Right kidney (tissue), 1 donor: ENCODE data around the gene PKHD1.
"Not testable (repeated sequence)": the region's sequence is repeated elsewhere in the genome, so short reads cannot be mapped to it uniquely, and the experiment has no call there.

Source experiments
- DNase-seq: peaks from one replicate; pipeline ENCODE4 v3.0.0-alpha.2; 2016

The PKHD1 gene

DNA sequence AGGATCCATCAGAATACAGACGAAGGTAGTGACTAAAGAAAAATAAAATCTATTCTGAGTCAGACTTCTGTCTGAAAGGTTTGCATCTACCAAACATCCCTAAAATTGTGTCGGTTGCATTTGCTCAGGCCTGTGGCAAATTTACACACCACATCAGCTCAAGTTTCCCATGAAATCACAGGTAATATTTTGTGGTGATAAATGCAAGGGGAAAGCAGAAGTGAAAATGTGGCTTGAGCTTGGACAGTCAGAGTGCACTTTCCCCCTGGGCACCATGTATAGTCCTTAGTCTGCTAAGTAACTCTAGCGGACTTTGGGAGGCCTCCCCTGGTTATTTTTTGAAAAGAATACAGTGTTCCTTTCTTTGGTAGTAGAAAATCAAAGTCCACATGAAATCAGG is 159.1 kb downstream of the PKHD1 start:
- DNase-seq: no peak

- DNase-seq: no peak
Measured at GRCh38 chr6:51927450-51927849, 160.0 kb downstream of the PKHD1 start.

DNA sequence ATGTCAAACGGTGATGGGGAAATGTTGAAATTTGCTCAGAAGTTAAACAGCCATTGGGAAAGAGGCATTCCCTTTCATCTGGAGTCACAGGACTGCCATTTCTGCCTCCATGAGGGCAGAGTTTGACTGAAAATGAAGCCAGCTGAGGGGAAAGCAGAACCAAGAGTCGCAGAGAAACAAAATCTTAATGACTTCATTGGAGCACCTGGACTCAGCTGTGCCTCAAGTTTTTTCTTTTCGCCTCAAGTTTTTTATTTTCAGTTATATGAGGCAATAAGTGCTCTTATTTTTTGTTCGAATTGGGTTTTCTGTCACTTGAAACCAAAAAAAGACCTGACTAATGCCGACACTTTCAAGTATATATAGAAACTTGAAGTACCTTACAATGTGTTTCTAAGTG is 161.3 kb downstream of the PKHD1 start:
- no peak for DNase-seq

GRCh38 chr6:51922479-51922878 is 164.9 kb downstream of the PKHD1 start:
- not testable (repeated sequence) for DNase-seq

GRCh38 chr6:51918347-51918746 is 169.1 kb downstream of the PKHD1 start:
- DNase-seq: not testable (repeated sequence)

- no peak for DNase-seq
Measured at GRCh38 chr6:51915098-51915497, 172.3 kb downstream of the PKHD1 start.

DNA sequence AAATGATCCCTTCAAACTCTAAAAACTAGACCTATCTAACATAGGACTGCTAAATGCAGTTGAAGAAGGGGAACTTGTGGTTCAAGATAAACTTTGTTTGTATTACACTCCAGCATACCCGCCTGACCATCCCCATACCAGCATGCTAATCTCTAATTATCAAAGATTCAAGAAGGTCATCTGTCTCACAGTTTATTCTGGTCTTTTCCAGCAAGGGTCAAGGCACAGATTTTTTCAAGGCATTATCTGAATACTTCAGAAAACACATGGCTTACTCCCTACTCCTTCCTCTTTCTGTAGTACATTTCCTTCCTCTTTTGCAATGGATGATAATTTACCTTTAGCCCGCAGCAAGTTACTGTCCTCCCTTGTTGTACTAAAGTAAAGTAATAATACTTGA is 174.1 kb downstream of the PKHD1 start:
- DNase-seq: no peak

- DNase-seq: no peak
Measured at GRCh38 chr6:51910851-51911250, 176.6 kb downstream of the PKHD1 start.

- DNase-seq: no peak
Measured at GRCh38 chr6:51908243-51908642, 179.2 kb downstream of the PKHD1 start.

DNA sequence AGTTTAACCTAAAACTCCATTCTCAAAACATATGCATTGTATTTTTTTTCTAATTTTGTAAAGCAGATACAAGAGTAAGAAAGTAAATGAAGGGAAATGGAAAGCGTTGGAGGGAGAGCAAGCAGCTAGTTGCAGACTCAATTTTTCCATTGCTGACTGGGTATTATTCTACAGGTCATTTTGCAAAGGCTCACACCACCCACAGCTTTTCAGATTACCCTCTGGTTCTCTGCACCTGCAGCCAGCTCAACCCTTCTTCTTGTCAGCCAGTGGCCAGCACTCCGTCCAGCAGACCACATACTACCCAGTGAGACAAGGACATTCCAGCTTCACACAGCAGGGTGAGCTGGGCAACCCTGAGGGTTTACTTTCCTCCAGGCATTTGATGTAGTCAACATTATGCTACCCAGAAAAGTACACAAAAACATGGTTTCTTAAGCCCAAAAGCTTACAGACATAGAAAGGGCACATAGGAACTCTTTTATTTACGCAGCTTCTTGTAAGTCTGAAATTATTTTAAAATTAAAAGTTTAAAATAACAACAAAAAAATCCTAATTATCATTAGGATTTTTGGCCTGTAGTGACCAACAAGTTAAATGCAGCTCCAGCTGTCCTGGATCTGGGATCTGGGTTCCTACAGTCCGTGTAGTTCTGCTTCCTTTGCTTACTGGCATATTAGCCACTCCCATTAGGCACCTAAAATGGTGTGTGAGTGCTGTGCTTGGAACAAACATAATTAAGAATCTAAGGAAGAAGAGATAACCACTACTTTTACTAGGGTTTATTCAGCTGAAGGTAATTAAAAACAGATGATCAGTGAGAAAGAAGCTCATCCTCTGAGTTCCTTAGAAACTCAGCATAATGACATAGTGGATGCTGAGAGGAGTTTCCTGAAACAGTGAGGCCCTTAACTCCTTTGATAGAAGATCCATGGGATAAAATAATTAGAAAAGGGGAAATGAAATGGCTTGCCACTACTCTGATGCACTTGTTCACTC is 185.3 kb downstream of the PKHD1 start:
- DNase-seq: no peak

- no peak for DNase-seq
Measured at GRCh38 chr6:51893366-51893765, 194.0 kb downstream of the PKHD1 start.

DNA sequence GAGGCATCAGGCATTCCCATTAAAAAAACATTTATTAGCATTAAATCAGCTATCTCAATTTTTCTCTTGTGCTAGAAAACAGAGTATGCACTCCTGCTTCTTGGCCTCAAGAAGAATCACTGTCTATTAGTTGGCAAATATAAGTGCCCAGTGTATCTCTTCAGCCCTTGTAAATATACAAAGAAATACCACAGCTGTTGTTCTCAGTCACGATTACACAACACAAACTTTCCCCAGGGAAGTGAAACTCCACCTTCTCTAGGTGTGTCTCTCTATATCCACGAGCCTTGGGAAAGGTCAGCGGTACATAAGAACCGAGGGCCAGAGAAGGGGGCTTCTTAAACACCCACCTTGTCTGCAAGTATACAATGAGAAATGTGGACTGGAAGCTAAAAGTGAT is 194.7 kb downstream of the PKHD1 start:
- no peak for DNase-seq

- no peak for DNase-seq
Measured at GRCh38 chr6:51892339-51892738, 195.1 kb downstream of the PKHD1 start.

DNA sequence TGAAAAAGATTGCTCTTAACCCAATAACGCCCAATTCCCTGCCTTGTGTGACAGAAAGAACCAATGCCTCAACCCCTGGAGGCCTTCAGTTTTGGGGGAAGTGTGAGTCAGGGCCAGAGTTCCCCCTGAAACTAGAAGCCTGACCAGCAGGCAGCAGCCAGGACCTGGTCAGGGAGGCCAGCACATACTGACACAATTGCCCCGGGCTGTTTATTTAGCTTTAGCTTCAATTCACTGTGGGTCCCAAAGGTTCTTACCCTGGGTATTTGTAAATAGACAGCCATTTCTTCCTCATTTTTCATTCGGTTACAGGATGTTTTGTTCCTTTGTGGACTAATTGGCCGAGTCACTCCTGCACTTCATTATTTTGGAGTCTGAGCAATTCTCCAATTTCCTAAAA is 195.6 kb downstream of the PKHD1 start:
- no peak for DNase-seq

GRCh38 chr6:51887859-51888258 is 199.6 kb downstream of the PKHD1 start:
- DNase-seq: no peak

GRCh38 chr6:51885957-51886356 is 201.5 kb downstream of the PKHD1 start:
- no peak for DNase-seq

DNA sequence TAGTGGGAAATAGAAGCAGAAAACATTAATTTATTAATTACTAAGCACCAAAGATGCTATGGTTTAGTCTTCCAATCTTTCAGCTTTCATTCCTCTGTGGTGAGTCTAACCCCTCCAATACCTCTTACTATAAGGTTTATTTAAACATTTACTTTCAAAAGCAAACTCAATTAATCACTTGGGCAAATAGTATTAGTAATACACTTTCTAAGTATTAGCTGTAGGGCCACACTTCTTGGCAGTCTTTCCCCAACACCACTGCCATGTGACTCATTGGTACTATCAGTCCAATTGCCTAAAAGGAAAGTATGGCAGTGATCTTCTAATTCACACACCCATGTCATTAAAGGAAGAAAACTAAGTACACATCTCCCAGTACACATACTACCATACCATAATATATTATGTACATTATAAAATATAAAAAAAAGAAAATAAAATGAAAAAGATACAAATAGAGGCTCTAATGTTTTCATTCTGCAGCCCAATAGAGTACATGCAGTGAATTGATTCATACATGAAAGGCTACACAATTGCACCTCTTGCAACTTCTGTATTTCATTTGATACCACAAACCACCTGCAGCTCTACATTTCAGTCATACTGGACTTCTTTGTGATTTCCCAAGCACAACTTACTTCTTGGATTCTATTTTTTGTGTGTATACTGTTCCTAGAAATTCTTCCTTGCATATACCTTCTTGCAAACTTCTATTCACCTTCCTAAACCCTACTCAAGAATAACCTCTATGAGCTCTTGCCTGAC is 218.6 kb downstream of the PKHD1 start:
- no peak for DNase-seq

DNA sequence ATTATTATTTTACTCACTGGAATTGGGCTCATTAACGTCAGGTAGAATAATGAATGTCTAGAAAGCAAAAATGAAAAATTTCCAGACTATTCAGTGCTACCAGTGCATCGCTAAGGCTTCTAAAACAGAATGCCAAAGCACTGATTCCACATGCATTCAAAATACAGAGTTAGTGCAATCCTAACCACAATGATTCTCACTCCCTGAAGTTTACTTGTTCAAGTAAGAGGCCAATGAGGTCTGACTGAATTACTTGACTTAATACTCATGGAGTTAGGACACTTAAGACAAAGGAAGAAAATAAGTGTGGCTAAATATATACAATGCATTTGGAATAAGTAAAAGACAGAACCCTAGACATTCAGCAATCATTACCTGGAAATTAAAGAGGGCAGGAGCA is 220.5 kb downstream of the PKHD1 start:
- DNase-seq: no peak

GRCh38 chr6:51865996-51866395 is 221.4 kb downstream of the PKHD1 start:
- DNase-seq: no peak

- no peak for DNase-seq
Measured at GRCh38 chr6:51865176-51865575, 222.2 kb downstream of the PKHD1 start.

- no peak for DNase-seq
Measured at GRCh38 chr6:51857134-51857533, 230.3 kb downstream of the PKHD1 start.

DNA sequence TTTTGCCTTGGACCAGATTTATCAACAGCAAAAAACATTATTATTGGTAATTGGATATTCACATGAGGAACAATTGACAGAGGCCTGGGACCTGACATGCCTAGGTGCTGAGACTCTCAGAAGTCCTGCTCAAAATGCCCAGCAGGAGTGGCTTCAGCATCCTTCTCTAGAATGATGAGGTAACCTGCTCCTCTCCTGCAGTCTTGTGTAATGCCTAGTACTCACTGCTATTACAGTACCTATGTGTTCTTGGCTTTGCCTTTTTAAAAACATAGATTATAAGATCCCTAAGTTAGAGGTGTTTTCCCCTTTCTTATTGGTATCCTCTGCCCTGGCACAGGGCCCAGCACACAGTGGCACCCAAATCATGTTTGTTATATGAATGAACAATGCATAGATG is 230.9 kb downstream of the PKHD1 start:
- no peak for DNase-seq

GRCh38 chr6:51855310-51856082 is 231.9 kb downstream of the PKHD1 start:
- no peak for DNase-seq
